ENCODE measurements around the gene LRRC37A2.
"Not testable (repeated sequence)": the region's sequence is repeated elsewhere in the genome, so short reads cannot be mapped to it uniquely, and the experiment has no call there.

The LRRC37A2 gene

DNA sequence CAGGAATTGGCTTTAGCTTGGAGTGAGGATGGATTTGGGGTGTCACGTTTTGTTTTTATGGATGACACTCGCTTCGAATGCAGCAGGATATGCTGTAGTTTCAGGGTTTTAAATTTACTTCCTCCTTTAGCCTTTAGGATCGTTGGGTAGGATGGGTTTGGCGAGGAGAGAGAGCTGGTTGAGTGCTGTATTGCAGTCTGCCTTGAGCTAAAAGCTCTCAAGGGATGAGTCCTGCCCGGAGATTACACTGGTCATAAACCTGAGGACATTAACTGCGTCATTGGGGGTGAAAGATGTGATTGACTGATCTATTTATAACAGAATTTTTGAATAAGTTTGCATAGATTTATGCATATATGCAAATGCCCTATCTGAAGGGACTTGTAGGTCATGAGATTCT, 79.1 kb downstream of the LRRC37A2 start:
- DNase-seq (ENCODE audit: extremely low read depth in 1 of 2, low read depth in 1 of 2) = not testable (repeated sequence)

DNA sequence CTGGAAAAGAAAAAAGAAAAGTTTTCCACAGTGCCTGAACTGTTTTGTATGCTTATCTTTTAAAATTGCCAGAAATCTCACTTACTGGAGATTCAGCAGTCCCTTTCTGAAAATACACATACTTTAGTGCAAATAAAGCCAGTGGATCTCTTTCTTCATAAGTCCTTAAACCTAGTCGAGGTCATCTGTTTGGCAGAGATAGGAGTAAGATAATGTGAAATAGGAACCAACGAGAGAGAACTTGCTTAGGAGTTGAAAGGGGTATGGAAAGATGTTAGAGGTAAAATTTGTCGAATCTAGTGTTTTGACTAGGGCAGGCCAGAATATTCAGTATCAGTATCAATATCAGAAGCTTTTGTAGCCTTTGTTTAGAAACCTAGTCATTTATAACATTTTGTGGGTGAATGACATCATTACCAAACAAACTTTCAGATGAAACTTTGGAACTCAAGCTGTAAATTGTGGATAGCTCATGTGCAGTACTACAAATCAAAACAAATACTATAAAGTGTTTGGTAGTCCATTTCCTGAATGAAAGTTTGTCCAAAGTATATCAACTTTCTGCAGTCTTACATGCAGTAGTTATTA, 86.2 kb downstream of the LRRC37A2 start:
- not testable (repeated sequence) for DNase-seq (ENCODE audit: extremely low read depth in 1 of 2, low read depth in 1 of 2)

DNA sequence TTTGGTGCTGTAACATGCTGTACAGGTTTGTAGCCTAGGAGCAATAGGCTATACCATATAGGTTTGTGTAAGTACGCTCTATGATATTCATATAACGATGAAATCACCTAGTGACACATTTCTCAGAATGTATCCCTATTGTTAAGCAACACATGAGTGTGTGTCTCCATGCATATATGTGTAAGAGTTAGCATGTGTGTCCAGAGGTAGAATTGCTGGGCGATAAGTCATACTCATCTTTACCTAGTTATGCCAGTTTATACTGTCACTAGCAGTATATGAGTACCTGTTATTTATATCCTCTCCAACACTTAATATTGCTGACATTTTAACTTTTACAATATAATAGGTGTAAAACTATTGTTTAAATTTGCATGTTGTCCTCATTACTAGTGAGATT, 88.5 kb downstream of the LRRC37A2 start:
- DNase-seq (ENCODE audit: extremely low read depth in 1 of 2, low read depth in 1 of 2) = not testable (repeated sequence)

DNA sequence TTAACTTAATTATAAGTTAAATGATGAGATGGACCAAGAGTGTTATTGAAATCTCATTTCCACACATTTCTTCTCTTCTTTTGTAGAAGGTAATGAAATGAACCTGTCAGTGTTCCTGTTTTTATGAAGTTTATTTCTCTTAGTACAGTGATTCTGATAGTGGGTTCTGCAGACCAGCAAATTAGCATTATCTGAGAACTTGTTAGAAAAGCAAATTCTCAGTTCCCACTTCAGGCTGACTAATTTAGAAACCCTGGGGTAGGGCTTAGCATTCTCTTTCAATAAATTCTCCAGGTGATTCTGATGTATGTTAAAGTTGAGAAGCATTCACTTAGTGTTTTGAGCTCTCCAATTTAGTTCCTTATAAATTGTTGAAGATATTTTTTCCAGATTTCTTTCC, 90.9 kb downstream of the LRRC37A2 start:
- DNase-seq (ENCODE audit: extremely low read depth in 1 of 2, low read depth in 1 of 2) = not testable (repeated sequence)

All from activated CD8-positive, alpha-beta memory T cell treated with anti-CD3 and anti-CD28 coated beads for 1 hour (primary cell).